Measurements from ENCODE around the gene CXCL5. TPM values are rescaled to one million over a fixed set of nuclear protein-coding genes. Genes with fewer than 3 reads are reported as not detected.

Gene CXCL5
- total RNA-seq, 1 experiment from 2014 or later: 0.51 TPM

GRCh38 chr4:74044677-74045076 is 46.2 kb upstream of the CXCL5 start:
- CTCF ChIA-PET: interaction anchor here (0.6 to 1.5 kb wide), 3 partner anchors 25 to 54 kb away, joined by 3 to 5 read pairs (median 3); partner anchors contain the start of gene CXCL2
- POLR2A ChIA-PET: interaction anchor here (0.6 to 2.0 kb wide), 3 partner anchors 12 to 72 kb away, joined by 3 to 6 read pairs (median 6); no protein-coding TSS in a partner anchor
- H3K27ac Mint-ChIP-seq (ENCODE audit: low read depth, unreplicated experiment): no peak overlapping the region

GRCh38 chr4:74042681-74043080 is 44.2 kb upstream of the CXCL5 start:
- no peak for TF ChIP-seq CTCF (IDR thresholded peaks at IDR 0.05; ENCODE audit: unreplicated experiment)
- DNase-seq (ENCODE audit: unreplicated experiment): no peak
- BruUV-seq (replicated peaks): no TSS peak
- H3K36me3 Mint-ChIP-seq (ENCODE audit: insufficient read depth, unreplicated experiment): no peaks in the 10 kb centered on the region
- intact Hi-C loops (cut with micrococcal nuclease): no loop called here
- H3K4me1 Mint-ChIP-seq (ENCODE audit: insufficient read depth, unreplicated experiment): peaks cover 15% of the 10 kb centered on the region
- CTCF ChIA-PET: interaction anchor here (0.8 to 1.7 kb wide), 4 partner anchors 56 to 93 kb away, joined by 3 to 8 read pairs (median 4); partner anchors contain the start of gene CXCL2
- H3K27me3 Mint-ChIP-seq (ENCODE audit: insufficient read depth, unreplicated experiment): no peaks in the 10 kb centered on the region
- H3K27ac Mint-ChIP-seq (ENCODE audit: low read depth, unreplicated experiment): no peak overlapping the region
- POLR2A ChIA-PET: interaction anchor here (0.7 to 3.4 kb wide), 4 partner anchors 56 to 174 kb away, joined by 3 to 15 read pairs (median 4); partner anchors contain the start of genes CXCL1 and CXCL2
- no peak overlapping the region for H3K4me3 Mint-ChIP-seq (ENCODE audit: unreplicated experiment)
- peaks cover 7% of the 10 kb centered on the region for H3K9me3 Mint-ChIP-seq (ENCODE audit: unreplicated experiment)

More at GRCh38 chr4:74044677-74045076, 46.2 kb upstream of the CXCL5 start:
- DNase-seq (ENCODE audit: unreplicated experiment): no peak
- Mint-ChIP-seq H3K27me3 (ENCODE audit: insufficient read depth, unreplicated experiment) (no peaks in the 10 kb centered on the region), H3K4me3 (ENCODE audit: unreplicated experiment) (no peak overlapping the region), H3K9me3 (ENCODE audit: unreplicated experiment) (peaks cover 18% of the 10 kb centered on the region), H3K4me1 (ENCODE audit: insufficient read depth, unreplicated experiment) (peaks cover 6% of the 10 kb centered on the region), H3K36me3 (ENCODE audit: insufficient read depth, unreplicated experiment) (no peaks in the 10 kb centered on the region)
- intact Hi-C loops (cut with micrococcal nuclease): no loop called here
- no peak for TF ChIP-seq CTCF (IDR thresholded peaks at IDR 0.05; ENCODE audit: unreplicated experiment)
- BruUV-seq (replicated peaks): no TSS peak

DNA sequence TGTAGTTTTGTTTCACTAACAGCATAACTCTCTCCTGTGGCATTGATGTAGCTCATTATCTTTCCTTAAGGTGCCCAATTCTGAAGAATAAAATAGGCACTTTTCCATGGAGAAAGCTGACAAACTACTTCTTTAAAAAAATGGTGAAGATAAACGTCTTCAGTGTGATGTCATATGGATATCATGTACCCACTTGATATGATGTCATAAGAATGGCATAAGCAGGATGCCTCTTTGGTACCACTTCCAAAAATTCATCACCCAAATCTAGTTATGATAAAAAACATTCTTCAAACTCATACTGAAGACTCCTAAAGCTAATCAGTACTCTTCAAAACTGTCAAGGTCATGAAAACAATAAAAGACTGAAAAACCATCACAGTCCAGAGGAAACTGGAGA is 42.9 kb upstream of the CXCL5 start:
- TF ChIP-seq CTCF (IDR thresholded peaks at IDR 0.05; ENCODE audit: unreplicated experiment): no peak
- CTCF ChIA-PET: interaction anchor here (0.6 to 1.5 kb wide), 6 partner anchors 57 to 388 kb away, joined by 3 to 5 read pairs (median 3); no protein-coding TSS in a partner anchor
- H3K27ac Mint-ChIP-seq (ENCODE audit: low read depth, unreplicated experiment): no peak overlapping the region
- intact Hi-C loops (cut with micrococcal nuclease): no loop called here
- H3K27me3 Mint-ChIP-seq (ENCODE audit: insufficient read depth, unreplicated experiment): no peaks in the 10 kb centered on the region
- peaks cover 7% of the 10 kb centered on the region for H3K9me3 Mint-ChIP-seq (ENCODE audit: unreplicated experiment)
- no TSS peak for BruUV-seq (replicated peaks)
- no peak for DNase-seq (ENCODE audit: unreplicated experiment)
- no peaks in the 10 kb centered on the region for H3K36me3 Mint-ChIP-seq (ENCODE audit: insufficient read depth, unreplicated experiment)
- POLR2A ChIA-PET: interaction anchor here (0.7 to 3.4 kb wide), 7 partner anchors 57 to 266 kb away, joined by 3 to 15 read pairs (median 5); partner anchors contain the start of genes CXCL1 and CXCL2
- peaks cover 23% of the 10 kb centered on the region for H3K4me1 Mint-ChIP-seq (ENCODE audit: insufficient read depth, unreplicated experiment)
- H3K4me3 Mint-ChIP-seq (ENCODE audit: unreplicated experiment): no peak overlapping the region

DNA sequence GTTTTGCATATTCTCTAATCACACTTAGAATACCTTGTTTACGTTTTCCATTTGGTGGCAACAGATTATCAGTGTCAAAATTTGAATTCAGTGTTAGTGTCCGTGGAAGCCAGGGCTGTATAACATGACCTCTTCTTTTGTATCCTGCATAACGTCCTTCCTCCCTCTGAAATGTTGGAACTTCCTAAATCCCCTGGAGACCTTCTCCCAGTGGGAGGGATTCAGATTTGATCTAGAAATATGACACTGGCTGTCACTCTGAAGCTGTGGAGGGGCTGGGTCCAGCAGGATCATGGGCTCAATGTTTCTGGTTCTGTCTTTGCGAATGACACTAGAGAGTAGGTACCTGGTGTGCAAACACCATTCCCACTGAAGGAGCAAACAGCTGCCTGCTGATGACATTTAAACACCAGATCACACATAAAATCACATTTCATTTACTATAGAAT is 40.9 kb upstream of the CXCL5 start:
- DNase-seq (ENCODE audit: unreplicated experiment): no peak
- Mint-ChIP-seq H3K36me3 (ENCODE audit: insufficient read depth, unreplicated experiment) (no peaks in the 10 kb centered on the region), H3K4me3 (ENCODE audit: unreplicated experiment) (peak overlapping the region; percentile 86), H3K27me3 (ENCODE audit: insufficient read depth, unreplicated experiment) (no peaks in the 10 kb centered on the region), H3K4me1 (ENCODE audit: insufficient read depth, unreplicated experiment) (peaks cover 28% of the 10 kb centered on the region), H3K9me3 (ENCODE audit: unreplicated experiment) (no peaks in the 10 kb centered on the region), H3K27ac (ENCODE audit: low read depth, unreplicated experiment) (peak overlapping the region; percentile 81)
- POLR2A ChIA-PET: interaction anchor here (0.5 to 2.5 kb wide), 16 partner anchors 14 to 1475 kb away, joined by 3 to 28 read pairs (median 6); partner anchors contain the start of genes CXCL1, CXCL2, RCHY1 and THAP6
- no peak for TF ChIP-seq CTCF (IDR thresholded peaks at IDR 0.05; ENCODE audit: unreplicated experiment)
- intact Hi-C loops (cut with micrococcal nuclease): loop anchor here (2.0 to 5.0 kb wide), 6 partner anchors 17 to 377 kb away; partner anchors contain the start of genes CXCL2 and MTHFD2L
- TSS peak; percentile 85 for BruUV-seq (replicated peaks)
- CTCF ChIA-PET: interaction anchor here (0.6 to 3.5 kb wide), 24 partner anchors 8 to 377 kb away, joined by 3 to 38 read pairs (median 4); partner anchors contain the start of genes CXCL1 and CXCL2
